ENCODE results near the gene UTF1.

UTF1 gene

GRCh38 chr10:133190225-133190624 is 39.8 kb upstream of the UTF1 start:
- Mint-ChIP-seq H3K36me3 (ENCODE audit: low read depth) (no peaks in the 10 kb centered on the region), H3K27me3 (no peaks in the 10 kb centered on the region), H3K27ac (no peak overlapping the region)

DNA sequence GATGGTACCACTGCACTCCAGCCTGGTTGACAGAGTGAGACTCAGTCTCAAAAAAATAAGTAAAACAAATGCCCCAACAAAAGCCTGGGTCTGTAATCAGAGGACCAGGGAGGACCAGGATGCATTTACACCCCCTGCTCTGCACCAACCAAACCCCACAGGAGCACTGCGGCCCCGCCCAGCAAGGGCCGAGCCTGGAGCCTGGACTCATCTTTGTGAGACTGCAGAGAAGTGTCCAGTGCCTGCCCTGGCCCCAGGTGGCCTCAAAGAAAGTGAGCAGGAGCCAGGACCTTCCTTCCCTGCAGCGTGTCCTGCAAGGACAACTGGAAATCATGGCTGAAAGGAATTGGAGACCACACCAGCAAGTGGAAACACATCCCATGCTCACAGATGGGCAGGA is 38.4 kb upstream of the UTF1 start:
- peaks cover 6% of the 10 kb centered on the region for H3K9me3 Mint-ChIP-seq
- no peaks in the 10 kb centered on the region for H3K4me1 Mint-ChIP-seq (ENCODE audit: low read depth)
- H3K4me3 Mint-ChIP-seq = no peak overlapping the region
- no peak overlapping the region for H3K27ac Mint-ChIP-seq
- H3K27me3 Mint-ChIP-seq = no peaks in the 10 kb centered on the region
- no peaks in the 10 kb centered on the region for H3K36me3 Mint-ChIP-seq (ENCODE audit: low read depth)
- DNase-seq = no peak

More at GRCh38 chr10:133190225-133190624, 39.8 kb upstream of the UTF1 start:
- Mint-ChIP-seq H3K4me3 (no peak overlapping the region), H3K9me3 (peaks cover 6% of the 10 kb centered on the region), H3K4me1 (ENCODE audit: low read depth) (no peaks in the 10 kb centered on the region)
- no peak for DNase-seq

DNA sequence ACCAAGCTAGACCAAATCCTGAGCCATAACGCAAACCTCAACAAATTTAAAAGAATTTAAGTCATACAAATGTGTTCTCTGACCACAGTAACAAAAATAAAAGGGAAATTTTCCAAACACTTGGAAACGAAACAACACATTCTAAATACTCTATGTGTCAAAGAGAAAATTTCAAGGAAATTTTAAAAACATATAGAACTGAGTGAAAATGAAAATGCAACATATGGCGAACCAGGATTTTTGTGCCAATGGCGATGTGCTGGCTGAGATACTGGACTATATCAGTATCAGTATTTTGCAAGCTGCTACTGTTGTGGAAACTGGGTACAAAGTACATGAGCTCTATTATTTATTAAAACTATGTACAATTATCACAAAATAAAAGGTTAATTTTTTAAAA is 35.9 kb upstream of the UTF1 start:
- no peak overlapping the region for H3K4me3 Mint-ChIP-seq
- no peak overlapping the region for H3K27ac Mint-ChIP-seq
- no peaks in the 10 kb centered on the region for H3K4me1 Mint-ChIP-seq (ENCODE audit: low read depth)
- H3K9me3 Mint-ChIP-seq = peaks cover 6% of the 10 kb centered on the region
- no peak for DNase-seq
- no peaks in the 10 kb centered on the region for H3K27me3 Mint-ChIP-seq
- H3K36me3 Mint-ChIP-seq (ENCODE audit: low read depth) = no peaks in the 10 kb centered on the region

- Mint-ChIP-seq H3K36me3 (ENCODE audit: low read depth) (no peaks in the 10 kb centered on the region), H3K27ac (no peak overlapping the region), H3K27me3 (no peaks in the 10 kb centered on the region), H3K4me3 (no peak overlapping the region), H3K9me3 (peaks cover 6% of the 10 kb centered on the region), H3K4me1 (ENCODE audit: low read depth) (no peaks in the 10 kb centered on the region)
- DNase-seq = no peak
These were observed 34.9 kb upstream of the UTF1 start for GRCh38 chr10:133195096-133195495.

DNA sequence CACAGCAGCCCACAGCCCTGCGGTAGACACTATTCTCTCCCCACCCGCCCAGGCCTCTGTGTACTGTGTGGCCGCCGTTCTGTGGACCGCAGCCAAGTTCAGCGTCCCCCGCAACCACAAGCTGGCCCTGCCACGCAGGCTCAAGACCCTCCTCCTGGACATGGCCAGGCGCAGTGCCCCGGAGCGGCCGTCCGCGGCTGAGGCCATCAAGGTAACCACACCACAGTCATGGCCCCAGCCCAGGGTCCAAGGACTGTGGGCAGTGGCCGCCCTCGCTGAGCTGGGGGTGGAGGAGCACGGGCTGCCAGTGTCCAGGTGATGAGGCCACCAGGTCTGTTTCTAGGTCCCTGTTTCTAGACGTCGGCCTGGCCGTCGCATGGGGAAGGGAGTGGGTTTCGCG is 34.4 kb upstream of the UTF1 start:
- no peaks in the 10 kb centered on the region for H3K4me1 Mint-ChIP-seq (ENCODE audit: low read depth)
- no peak overlapping the region for H3K27ac Mint-ChIP-seq
- H3K9me3 Mint-ChIP-seq = peaks cover 6% of the 10 kb centered on the region
- no peak for DNase-seq
- H3K4me3 Mint-ChIP-seq = no peak overlapping the region
- no peaks in the 10 kb centered on the region for H3K36me3 Mint-ChIP-seq (ENCODE audit: low read depth)
- no peaks in the 10 kb centered on the region for H3K27me3 Mint-ChIP-seq

DNA sequence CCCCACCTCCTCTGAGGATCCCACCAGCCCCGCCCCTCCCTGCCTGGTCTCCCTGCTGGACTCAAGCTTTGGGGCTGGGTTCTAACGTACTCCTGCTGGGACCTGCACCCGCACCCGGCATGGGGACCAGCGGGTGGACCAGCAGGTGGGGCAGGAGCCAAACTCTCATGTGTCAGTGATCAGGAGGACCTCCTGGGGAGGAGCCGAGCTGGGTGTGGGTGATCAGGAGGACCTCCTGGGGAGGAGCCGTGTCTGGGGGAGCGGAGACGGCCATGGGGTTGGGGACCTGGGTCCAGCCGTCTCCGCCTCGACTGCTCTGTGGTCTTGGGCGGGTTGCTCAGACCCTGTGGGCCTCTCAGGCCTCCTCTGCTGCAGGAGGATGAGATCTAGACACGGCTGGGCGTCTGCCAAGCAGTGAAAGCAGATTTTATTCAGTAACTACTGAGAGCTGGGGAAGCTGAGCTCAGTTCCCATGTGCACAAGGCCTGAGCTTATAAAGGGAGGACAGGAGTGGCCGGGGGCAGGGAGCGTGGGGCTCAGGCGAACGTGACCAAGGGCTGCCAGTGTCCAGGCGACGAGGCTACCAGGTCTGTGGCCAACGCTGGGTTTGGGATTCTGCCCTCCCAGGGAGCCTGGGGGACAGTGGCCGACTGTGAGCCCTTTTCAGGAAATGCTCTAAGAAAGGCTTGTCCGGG is 33.6 kb upstream of the UTF1 start:
- no peaks in the 10 kb centered on the region for H3K4me1 Mint-ChIP-seq (ENCODE audit: low read depth)
- peaks cover 6% of the 10 kb centered on the region for H3K9me3 Mint-ChIP-seq
- no peak overlapping the region for H3K4me3 Mint-ChIP-seq
- DNase-seq = no peak
- H3K27ac Mint-ChIP-seq = no peak overlapping the region
- H3K36me3 Mint-ChIP-seq (ENCODE audit: low read depth) = no peaks in the 10 kb centered on the region
- H3K27me3 Mint-ChIP-seq = no peaks in the 10 kb centered on the region

DNA sequence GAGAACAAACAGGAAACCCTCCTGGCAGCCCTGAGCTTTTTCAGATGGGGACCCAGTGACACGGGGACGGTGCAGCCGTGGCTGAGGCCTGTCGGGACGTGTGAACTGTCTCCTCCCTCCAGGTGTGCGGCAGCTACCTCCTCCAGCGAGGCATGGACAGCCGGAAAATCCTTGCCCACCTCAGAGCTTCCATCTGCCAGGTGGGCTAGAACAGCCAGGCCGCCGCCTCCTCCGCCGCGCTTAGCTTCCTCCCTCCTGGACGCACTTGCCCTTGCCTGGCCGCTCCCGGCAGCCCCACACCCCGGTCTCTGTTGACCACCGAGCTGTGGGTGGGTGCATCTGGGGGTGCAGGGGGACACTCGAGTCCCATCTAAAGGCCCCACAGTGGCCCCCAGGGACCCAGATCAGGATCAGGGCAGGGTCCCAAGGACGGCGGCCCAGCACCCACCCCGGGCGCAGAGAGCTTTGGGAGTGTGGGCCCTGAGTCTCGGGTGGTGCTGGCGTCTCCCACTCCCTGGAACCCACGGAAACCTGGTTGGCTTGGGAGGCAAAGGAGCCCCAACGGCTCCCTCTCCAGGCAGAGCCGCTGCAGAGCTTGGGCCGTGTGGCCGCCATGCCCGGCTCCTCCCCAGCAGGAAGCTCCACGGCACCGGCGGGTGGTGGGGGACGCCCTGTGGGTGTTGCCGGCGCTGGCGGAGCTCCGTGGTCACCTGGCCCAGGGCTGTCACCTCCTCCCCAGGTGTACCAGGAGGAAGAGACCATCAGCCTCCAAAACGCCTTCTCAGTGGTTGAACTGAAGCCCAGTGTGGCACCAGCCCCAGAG is 32.9 kb upstream of the UTF1 start:
- no peak overlapping the region for H3K4me3 Mint-ChIP-seq
- DNase-seq = no peak
- no peaks in the 10 kb centered on the region for H3K36me3 Mint-ChIP-seq (ENCODE audit: low read depth)
- H3K27me3 Mint-ChIP-seq = no peaks in the 10 kb centered on the region
- no peak overlapping the region for H3K27ac Mint-ChIP-seq
- peaks cover 6% of the 10 kb centered on the region for H3K9me3 Mint-ChIP-seq
- H3K4me1 Mint-ChIP-seq (ENCODE audit: low read depth) = no peaks in the 10 kb centered on the region

GRCh38 chr10:133197786-133198185 is 32.2 kb upstream of the UTF1 start:
- Mint-ChIP-seq H3K27ac (no peak overlapping the region), H3K27me3 (no peaks in the 10 kb centered on the region), H3K4me1 (ENCODE audit: low read depth) (no peaks in the 10 kb centered on the region), H3K36me3 (ENCODE audit: low read depth) (no peaks in the 10 kb centered on the region), H3K9me3 (peaks cover 6% of the 10 kb centered on the region), H3K4me3 (no peak overlapping the region)
- DNase-seq = no peak

DNA sequence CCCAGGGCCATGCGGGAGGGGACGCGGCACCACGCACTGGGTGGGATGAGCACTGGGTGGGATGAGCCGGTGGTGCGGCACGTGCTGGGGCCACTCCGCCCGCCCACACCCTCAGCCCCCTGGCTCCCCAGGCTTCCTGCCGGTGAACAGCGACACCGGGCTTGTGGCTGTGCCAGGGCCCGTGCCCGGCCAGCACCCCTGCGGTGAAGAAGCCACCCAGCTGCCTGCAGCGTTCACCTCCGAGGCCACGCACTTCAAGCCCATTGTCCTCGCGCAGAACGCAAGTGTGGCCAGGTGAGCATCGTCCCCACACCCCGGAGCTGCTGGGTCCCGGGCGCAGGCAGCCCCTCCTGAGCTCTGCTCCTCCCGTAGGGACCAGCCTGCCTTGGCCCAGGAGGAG is 31.8 kb upstream of the UTF1 start:
- H3K9me3 Mint-ChIP-seq = peaks cover 6% of the 10 kb centered on the region
- no peak overlapping the region for H3K4me3 Mint-ChIP-seq
- no peak overlapping the region for H3K27ac Mint-ChIP-seq
- H3K36me3 Mint-ChIP-seq (ENCODE audit: low read depth) = no peaks in the 10 kb centered on the region
- no peaks in the 10 kb centered on the region for H3K27me3 Mint-ChIP-seq
- no peaks in the 10 kb centered on the region for H3K4me1 Mint-ChIP-seq (ENCODE audit: low read depth)
- no peak for DNase-seq

GRCh38 chr10:133198621-133199487 is 31.2 kb upstream of the UTF1 start:
- Mint-ChIP-seq H3K27ac (no peak overlapping the region), H3K36me3 (ENCODE audit: low read depth) (no peaks in the 10 kb centered on the region), H3K9me3 (peaks cover 2% of the 10 kb centered on the region), H3K4me1 (ENCODE audit: low read depth) (no peaks in the 10 kb centered on the region), H3K4me3 (no peak overlapping the region), H3K27me3 (no peaks in the 10 kb centered on the region)
- DNase-seq = no peak

GRCh38 chr10:133199488-133199885 is 30.5 kb upstream of the UTF1 start:
- Mint-ChIP-seq H3K36me3 (ENCODE audit: low read depth) (no peaks in the 10 kb centered on the region), H3K27me3 (no peaks in the 10 kb centered on the region), H3K4me3 (no peak overlapping the region), H3K9me3 (no peaks in the 10 kb centered on the region), H3K27ac (no peak overlapping the region), H3K4me1 (ENCODE audit: low read depth) (no peaks in the 10 kb centered on the region)
- no peak for DNase-seq

- Mint-ChIP-seq H3K27ac (no peak overlapping the region), H3K27me3 (no peaks in the 10 kb centered on the region), H3K9me3 (no peaks in the 10 kb centered on the region), H3K4me3 (no peak overlapping the region), H3K36me3 (ENCODE audit: low read depth) (no peaks in the 10 kb centered on the region), H3K4me1 (ENCODE audit: low read depth) (no peaks in the 10 kb centered on the region)
- no peak for DNase-seq
These were observed 29.9 kb upstream of the UTF1 start for GRCh38 chr10:133199992-133200611.

GRCh38 chr10:133200621-133201031 is 29.4 kb upstream of the UTF1 start:
- Mint-ChIP-seq H3K27me3 (no peaks in the 10 kb centered on the region), H3K4me1 (ENCODE audit: low read depth) (no peaks in the 10 kb centered on the region), H3K4me3 (no peak overlapping the region), H3K27ac (no peak overlapping the region), H3K9me3 (no peaks in the 10 kb centered on the region), H3K36me3 (ENCODE audit: low read depth) (no peaks in the 10 kb centered on the region)
- no peak for DNase-seq

GRCh38 chr10:133201151-133201947 is 28.7 kb upstream of the UTF1 start:
- Mint-ChIP-seq H3K4me1 (ENCODE audit: low read depth) (no peaks in the 10 kb centered on the region), H3K4me3 (no peak overlapping the region), H3K9me3 (no peaks in the 10 kb centered on the region), H3K36me3 (ENCODE audit: low read depth) (no peaks in the 10 kb centered on the region), H3K27me3 (no peaks in the 10 kb centered on the region), H3K27ac (no peak overlapping the region)
- DNase-seq = no peak

Data from activated T-cell treated with anti-CD3 and anti-CD28 coated beads, Interleukin-2, amount 50 U/mL, for 24 hours (primary cell).